GF-D8 (cell line): Measurements from ENCODE around the gene SPRR1B.
"Not testable (repeated sequence)": the region's sequence is repeated elsewhere in the genome, so short reads cannot be mapped to it uniquely, and the experiment has no call there.

Experiments used
- DNase-seq: peaks from one replicate; lab custom pipeline; 2025; lab: John Stamatoyannopoulos, UW

Gene SPRR1B

DNA sequence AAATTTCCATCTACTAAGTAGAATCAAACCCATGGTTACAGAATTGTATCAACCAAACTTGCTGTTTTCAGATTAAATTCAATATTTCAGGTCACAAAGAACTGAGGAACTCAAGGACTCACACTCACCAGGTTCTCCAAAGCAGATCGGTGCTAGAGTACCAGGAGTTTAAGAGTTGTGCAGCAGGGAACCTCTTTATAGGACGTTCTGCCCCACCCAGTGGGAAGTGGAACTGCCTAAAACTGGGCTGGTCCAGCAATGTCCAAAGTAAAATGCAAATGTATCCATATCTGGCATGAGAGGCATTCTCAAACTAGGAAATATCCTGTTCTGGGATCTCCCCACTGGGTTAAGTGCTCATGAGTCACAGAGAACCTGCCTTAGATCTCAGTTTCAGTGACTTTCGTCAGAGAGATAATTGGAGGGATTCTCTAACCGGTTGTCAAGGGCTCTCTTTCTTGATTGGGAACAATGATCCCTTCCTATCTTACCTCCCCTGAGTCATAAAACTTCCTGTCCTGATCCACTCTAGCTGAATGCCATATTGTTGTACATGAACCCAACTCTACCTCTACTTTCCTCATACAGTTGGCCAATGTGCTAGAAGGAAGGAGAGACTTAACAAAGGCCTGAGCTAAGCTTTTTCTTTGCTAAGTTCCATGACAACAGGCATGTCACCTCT lies 10.1 kb downstream of the SPRR1B start, which contains the start of gene SPRR2D:
Gene SPRR2D (minus strand): TSS at position 171 of the 682 bp plus-strand sequence. CDS start 774 bp downstream, outside the sequence.
- no peak for DNase-seq

DNA sequence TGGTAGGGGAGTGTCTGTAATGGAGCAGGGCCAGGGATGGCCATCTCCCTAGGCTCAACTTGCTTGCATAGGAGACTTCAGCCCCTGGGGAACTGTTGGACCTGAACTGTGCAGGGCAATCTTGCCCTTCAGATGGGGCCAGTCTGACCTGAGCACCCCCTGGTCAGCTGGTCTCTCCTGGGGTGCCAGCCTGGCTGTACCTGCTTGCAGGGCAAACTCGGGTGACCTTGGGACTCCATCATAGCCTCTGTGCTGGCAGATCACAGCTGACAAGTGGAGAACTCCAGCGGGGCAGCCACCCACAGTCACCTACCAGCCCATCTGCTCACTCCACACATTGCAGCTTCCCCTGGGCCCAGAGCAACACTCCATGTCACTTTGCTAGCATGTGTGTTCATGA lies 18.2 kb downstream of the SPRR1B start:
- no peak for DNase-seq

DNA sequence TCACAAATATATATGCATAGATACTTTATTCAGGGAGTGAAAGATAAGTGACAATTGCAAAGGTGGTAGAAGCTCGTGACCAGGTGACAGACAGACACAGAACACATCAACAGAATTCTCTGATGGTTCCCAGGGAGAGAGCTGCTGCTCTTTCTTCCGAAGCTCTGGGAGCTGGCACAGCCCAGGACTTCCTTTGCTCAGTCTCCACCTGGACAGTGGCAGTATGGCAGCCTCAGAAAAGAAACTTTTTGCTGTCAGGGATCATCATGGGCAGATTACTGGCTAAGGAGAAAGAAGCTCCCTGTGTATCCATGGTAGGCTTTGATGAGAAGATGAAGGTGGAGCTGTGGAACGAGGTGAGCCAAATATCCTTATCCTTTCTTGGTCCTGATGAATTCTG lies 25.1 kb downstream of the SPRR1B start:
- DNase-seq = not testable (repeated sequence)

DNA sequence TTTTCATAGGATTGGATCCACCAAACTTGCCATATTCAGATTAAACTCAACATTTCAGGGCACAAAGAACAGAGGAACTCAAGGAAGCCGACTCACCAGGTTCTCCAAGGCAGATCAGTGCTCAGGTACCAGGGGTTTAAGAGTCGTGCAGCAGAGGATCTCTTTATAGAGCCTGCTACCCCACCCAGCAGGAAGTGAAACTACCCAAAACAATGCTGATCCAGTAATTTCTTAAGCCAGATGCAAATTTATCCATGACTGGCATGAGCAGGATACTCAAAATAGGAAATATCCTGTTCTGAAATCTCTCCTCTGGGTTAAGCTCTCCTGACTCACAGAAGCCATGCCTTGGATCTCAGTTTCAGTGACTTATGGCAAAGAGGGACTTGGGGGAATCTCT lies 26.4 kb downstream of the SPRR1B start, which contains the start of gene SPRR2A:
Gene SPRR2A (minus strand): TSS at position 138 of the 400 bp plus-strand sequence. CDS start 777 bp downstream, outside the sequence.
- DNase-seq = no peak

DNA sequence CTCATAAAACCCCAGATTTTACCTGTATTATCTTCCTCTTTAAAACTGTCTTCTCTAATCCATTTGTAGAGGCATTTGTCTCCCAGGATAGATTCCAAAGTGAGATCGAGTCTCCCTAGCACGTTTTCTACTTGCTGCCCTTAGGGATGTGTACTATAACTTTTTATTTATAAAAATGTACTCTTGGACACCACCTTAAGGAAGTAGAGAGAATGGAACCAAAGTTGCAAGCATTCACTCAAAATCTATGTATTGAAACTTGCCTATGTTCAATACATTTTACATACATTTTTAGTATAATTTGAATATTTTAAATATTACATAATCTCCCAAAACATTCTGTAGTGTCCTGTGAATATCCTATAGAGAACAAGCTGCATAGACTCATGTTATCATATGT lies 27.2 kb downstream of the SPRR1B start:
- no peak for DNase-seq

- no peak for DNase-seq
Measured at GRCh38 chr1:153058826-153059784, 28.1 kb downstream of the SPRR1B start.

- DNase-seq = no peak
Measured at GRCh38 chr1:153070243-153070642, 39.2 kb downstream of the SPRR1B start.

DNA sequence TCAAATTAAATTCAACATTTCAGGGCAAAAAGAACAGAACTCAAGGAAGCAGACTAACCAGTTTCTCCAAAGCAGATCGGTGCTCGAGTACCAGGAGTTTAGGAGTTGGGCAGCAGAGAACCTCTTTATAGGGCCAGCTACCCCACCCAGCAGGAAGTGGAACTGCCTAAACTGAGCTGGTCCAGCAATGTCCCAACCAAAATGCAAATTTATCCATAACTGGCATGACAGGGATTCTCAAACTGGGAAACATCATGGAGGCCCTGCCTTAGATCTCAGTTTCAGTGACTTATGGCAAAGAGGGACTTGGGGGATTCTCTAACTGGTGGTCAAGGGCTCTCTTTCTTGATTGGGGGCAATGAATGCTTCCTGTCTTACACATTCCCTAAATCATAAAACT lies 40.5 kb downstream of the SPRR1B start, which contains the start of gene SPRR2B:
Gene SPRR2B (minus strand): TSS at position 101 of the 400 bp plus-strand sequence. CDS start 772 bp downstream, outside the sequence.
- no peak for DNase-seq

GRCh38 chr1:153072806-153073726 lies 42.1 kb downstream of the SPRR1B start:
- DNase-seq = no peak

- no peak for DNase-seq
Measured at GRCh38 chr1:153081736-153082135, 50.7 kb downstream of the SPRR1B start.
